Fibroblast of skin of right quadriceps (primary cell): ENCODE results near the gene NPIPA7.
"Not testable (repeated sequence)": the region's sequence is repeated elsewhere in the genome, so short reads cannot be mapped to it uniquely, and the experiment has no call there.

Experiments
- DNase-seq: peaks from one replicate; pipeline ENCODE4 v3.0.0-alpha.2; 2013

NPIPA7 gene

DNA sequence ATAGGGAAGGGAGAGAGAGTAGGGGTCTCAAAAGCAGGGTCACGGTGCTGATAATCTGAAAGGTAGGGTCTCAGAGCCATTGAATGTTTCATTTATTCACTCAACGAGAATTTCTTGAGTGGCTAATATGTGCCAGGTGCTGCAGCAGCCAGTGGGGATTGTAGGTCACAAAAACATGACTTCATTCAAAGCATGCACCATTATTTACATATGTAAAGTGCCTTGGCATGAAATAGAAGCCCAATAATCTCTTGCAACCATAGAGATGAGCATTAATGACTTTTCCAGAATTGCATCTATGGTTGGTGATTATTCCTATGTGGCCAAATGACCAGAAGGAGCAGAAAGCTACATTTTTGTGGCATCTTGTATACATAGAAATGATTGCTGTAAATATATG lies 46.2 kb downstream of the NPIPA7 start:
- not testable (repeated sequence) for DNase-seq

DNA sequence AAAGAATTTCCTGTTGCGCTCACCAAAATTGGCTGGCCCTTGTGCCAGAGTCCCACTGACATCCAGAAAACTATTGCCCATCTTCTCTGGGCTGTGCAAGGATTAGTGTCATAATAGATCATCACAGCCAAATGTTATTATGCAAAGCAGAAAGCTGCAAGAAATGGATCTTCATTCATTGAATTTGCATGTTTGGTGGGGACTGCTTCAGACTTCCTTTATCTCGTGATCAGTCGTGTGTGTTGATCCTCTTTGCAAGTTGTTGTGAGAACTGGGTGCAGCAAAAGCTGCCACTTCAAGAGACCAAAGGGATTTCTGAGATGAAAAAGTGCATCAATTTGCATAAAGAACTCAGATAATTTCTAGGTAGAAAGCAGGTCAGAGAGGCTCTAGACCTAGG lies 52.2 kb downstream of the NPIPA7 start:
- DNase-seq = not testable (repeated sequence)

- not testable (repeated sequence) for DNase-seq
Measured at GRCh38 chr16:16434711-16435110, 55.8 kb downstream of the NPIPA7 start.

GRCh38 chr16:16441401-16441800 lies 62.5 kb downstream of the NPIPA7 start:
- DNase-seq = not testable (repeated sequence)
